DND-41 (cell line): ENCODE results near the gene SCOC.

Source experiments
- CTCF ChIP-seq: IDR thresholded peaks from 2 replicates; pipeline ENCODE4 v1.5.1; 2012; ENCODE audit warnings: borderline replicate concordance, low read length, moderate library complexity, mild to moderate bottlenecking; ENCODE audit not compliant: poor library complexity, severe bottlenecking; ENCODE audit errors: extremely low read depth
- EZH2 ChIP-seq: IDR thresholded peaks from 3 replicates; pipeline ENCODE4 v1.6.1; 2012; ENCODE audit warnings: borderline replicate concordance, low read depth, mild to moderate bottlenecking, moderate library complexity, low read length, inconsistent platforms; ENCODE audit not compliant: severe bottlenecking

- TF ChIP-seq CTCF (no peak), EZH2 (no peak)
Observed at GRCh38 chr4:140426610-140427105, 53.2 kb downstream of the SCOC start.
